Measurements from ENCODE around the gene MDM4.
A peak's percentile ranks its signal among the peaks of the same experiment; 100 is the strongest.

Gene MDM4

DNA sequence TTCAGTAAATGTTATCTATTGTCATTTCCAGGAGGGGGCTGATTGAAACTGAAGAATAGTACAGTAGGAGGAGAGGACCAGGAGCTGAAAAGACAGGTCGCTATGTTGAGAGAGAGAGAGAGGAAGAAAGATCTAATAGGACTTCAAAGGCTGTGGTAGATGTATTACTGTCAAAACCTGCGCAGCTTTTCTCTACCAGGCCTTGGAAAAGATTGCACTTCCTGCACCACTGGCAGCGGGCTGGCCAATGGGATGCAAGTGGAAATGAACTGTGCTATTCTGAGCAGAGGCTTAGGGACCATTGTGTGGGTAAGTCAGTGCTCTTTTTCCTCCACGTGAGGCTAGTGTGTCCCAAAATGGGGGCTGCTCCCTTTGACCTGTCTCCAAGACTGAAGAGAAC, 47.1 kb downstream of the MDM4 start:
- H3K4me3 ChIP-seq (ENCODE audit: low read depth, low read length): no peak overlapping the region
- TF ChIP-seq, protein P1, sequence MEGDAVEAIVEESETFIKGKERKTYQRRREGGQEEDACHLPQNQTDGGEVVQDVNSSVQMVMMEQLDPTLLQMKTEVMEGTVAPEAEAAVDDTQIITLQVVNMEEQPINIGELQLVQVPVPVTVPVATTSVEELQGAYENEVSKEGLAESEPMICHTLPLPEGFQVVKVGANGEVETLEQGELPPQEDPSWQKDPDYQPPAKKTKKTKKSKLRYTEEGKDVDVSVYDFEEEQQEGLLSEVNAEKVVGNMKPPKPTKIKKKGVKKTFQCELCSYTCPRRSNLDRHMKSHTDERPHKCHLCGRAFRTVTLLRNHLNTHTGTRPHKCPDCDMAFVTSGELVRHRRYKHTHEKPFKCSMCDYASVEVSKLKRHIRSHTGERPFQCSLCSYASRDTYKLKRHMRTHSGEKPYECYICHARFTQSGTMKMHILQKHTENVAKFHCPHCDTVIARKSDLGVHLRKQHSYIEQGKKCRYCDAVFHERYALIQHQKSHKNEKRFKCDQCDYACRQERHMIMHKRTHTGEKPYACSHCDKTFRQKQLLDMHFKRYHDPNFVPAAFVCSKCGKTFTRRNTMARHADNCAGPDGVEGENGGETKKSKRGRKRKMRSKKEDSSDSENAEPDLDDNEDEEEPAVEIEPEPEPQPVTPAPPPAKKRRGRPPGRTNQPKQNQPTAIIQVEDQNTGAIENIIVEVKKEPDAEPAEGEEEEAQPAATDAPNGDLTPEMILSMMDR (IDR thresholded peaks at IDR 0.05; ENCODE audit: low read depth, low read length, missing control alignments): no peak
- DNase-seq (ENCODE audit: low read depth): no peak

DNA sequence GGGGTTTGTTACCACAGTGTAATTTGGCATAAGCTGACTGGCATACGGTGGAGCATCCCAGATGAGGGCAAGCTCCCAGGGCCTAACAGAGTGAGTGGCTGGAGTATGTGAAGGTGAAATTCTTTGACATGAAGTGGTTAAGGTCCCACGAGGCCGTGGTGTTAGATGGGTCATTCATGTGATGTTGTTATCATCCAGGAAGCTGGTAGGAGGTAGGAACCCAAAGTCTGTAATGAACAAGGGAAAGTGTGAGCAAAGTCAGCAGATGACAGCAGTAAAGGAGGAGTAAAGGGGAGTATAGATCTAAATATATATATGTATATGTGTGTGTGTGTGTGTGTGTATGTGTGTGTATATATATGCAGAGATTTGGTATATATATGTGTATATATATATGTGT, 47.6 kb downstream of the MDM4 start:
- TF ChIP-seq, protein P1 (IDR thresholded peaks at IDR 0.05; ENCODE audit: low read depth, low read length, missing control alignments): no peak
- H3K4me3 ChIP-seq (ENCODE audit: low read depth, low read length): no peak overlapping the region
- no peak for DNase-seq (ENCODE audit: low read depth)

DNA sequence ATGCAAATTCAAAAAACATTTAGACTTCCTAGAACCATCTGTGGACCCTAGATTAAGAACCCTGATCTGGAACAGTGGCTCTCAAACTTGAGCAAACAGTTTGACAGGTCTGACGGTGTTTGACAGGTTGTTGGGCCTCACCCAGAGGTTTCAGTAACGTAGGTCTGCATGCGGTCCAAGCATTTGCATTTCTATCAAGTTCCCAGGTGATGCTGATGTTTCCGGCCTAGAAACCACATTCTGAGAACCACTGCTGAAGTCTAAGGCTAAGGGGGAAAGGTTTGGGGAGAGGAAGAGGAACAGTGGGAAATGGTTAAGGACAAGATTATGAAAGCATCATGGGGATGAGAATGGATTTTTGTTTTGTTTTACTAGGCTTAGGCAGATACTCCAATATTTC, 48.6 kb downstream of the MDM4 start:
- TF ChIP-seq, protein P1 (IDR thresholded peaks at IDR 0.05; ENCODE audit: low read depth, low read length, missing control alignments): no peak
- peak; percentile 91 for DNase-seq (ENCODE audit: low read depth)
- H3K4me3 ChIP-seq (ENCODE audit: low read depth, low read length): no peak overlapping the region

DNA sequence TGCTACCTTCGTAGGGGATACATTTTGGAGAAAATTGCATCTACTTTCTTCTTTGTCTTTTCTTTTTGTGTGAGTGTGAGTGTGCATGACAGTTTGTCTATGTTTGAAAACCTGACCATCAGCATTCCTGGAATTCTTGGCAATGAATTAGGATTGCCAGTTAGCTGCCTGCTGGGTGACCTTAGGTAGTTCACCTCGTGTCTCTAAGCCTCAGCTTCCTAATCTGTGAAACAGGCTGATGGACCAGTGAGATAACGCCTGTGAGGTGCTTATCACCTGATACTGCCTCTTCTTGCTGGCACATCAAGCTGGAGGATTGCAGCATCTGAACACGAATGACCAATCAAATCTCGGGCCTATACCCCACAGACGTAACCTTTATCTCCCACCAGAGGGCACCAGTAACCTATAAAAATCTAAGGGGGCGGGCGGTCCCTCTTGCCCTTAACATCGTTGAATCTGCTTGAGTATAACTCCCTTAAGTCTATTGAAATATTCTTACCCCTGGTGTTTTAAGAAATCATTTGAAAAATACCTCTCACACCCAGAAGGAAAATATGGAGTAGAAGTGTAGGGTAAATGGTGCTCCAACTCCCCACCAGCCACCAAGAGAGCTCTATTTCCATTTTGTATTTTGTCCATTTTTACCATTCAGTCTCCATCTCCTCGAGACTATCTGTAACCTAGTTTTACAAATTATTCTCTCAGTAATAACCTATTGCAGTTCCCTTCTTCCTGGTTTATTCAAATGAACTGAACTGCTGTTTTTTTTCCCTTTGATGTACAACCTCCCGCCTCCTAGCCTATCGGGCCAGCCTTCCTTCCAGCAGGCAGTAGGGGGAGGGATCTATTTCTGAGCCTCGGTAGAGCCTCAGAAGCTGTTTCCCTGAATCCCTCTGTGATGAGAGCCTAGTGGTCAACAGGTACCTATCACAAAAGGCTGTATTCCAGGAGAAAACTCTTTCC, 49.7 kb downstream of the MDM4 start:
- peak; percentile 70 for DNase-seq (ENCODE audit: low read depth)
- TF ChIP-seq, protein P1 (IDR thresholded peaks at IDR 0.05; ENCODE audit: low read depth, low read length, missing control alignments): peak; percentile 65
- no peak overlapping the region for H3K4me3 ChIP-seq (ENCODE audit: low read depth, low read length)

DNA sequence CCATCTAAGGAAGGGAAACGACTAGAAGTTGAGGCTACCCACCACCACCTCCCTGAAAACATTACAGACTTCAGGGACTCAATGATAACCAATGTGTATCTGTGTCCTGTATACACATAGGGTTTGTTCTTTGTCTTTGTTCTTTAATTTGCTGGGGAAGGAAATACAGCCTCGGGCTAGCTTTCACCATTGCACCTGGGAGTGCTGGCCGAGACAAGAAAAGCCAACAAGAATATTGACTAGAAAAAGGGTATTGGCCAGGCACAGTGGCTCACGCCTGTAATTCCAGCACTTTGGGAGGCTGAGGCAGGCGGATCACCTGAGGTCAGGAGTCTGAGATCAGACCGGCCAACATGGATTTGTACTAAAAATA, 50.4 kb downstream of the MDM4 start:
- TF ChIP-seq, protein P1 (IDR thresholded peaks at IDR 0.05; ENCODE audit: low read depth, low read length, missing control alignments): no peak
- no peak overlapping the region for H3K4me3 ChIP-seq (ENCODE audit: low read depth, low read length)
- no peak for DNase-seq (ENCODE audit: low read depth)

DNA sequence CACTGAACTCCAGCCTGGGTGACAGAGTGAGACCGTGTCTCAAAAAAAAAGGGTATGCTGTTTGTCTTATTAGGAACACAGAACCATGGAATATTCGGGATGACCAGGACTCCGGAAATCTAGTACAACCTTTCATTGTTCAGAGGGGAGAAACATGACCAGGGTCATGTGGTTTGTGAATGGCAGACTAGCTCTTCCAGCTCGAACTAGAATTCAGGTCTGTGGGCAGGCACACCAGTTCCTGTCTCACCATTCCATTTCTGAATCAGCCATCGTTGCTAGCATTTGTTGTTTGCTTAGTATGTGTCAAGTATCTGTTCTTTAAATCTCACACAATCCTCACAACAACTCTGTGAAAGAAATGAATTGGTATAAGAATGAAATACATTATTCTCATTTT, 50.9 kb downstream of the MDM4 start:
- TF ChIP-seq, protein P1 (IDR thresholded peaks at IDR 0.05; ENCODE audit: low read depth, low read length, missing control alignments): no peak
- DNase-seq (ENCODE audit: low read depth): no peak
- no peak overlapping the region for H3K4me3 ChIP-seq (ENCODE audit: low read depth, low read length)

Data from GM12864 (cell line).